Muscle layer of colon (tissue), 2 donors: Measurements from ENCODE around the gene DNAH14.
"Not testable (repeated sequence)": the region's sequence is repeated elsewhere in the genome, so short reads cannot be mapped to it uniquely, and the experiment has no call there.

Experiments
- H3K27ac ChIP-seq: one replicate; pipeline ENCODE4 v1.7.0; 2013; ENCODE audit warnings: low read depth, mild to moderate bottlenecking, low read length, moderate library complexity
- H3K27me3 ChIP-seq, 2 donors: one replicate each; pipeline ENCODE4 v1.7.0; 2013; ENCODE audit warnings: low read length in 2 of 2, mild to moderate bottlenecking in 2 of 2; ENCODE audit not compliant: insufficient read depth in 2 of 2, control insufficient read depth in 1 of 2
- H3K36me3 ChIP-seq: one replicate; pipeline ENCODE4 v1.7.0; 2013; ENCODE audit warnings: mild to moderate bottlenecking, low read length; ENCODE audit not compliant: insufficient read depth
- H3K4me1 ChIP-seq: one replicate; pipeline ENCODE4 v1.7.0; 2013; ENCODE audit warnings: mild to moderate bottlenecking, low read length; ENCODE audit not compliant: insufficient read depth
- H3K4me3 ChIP-seq, 2 donors: one replicate each; pipeline ENCODE4 v1.7.0; 2013; ENCODE audit warnings: low read length in 2 of 2, low read depth in 1 of 2, mild to moderate bottlenecking in 1 of 2, moderate library complexity in 1 of 2
- H3K9ac ChIP-seq: one replicate; pipeline ENCODE4 v1.7.0; 2013; ENCODE audit warnings: low read length
- H3K9me3 ChIP-seq: one replicate; pipeline ENCODE4 v1.7.0; 2013; ENCODE audit warnings: mild to moderate bottlenecking, low read length
- donor health status: abdominal sarcoma.
- donor health status: Adenocarcinoma of cecum.

The DNAH14 gene

DNA sequence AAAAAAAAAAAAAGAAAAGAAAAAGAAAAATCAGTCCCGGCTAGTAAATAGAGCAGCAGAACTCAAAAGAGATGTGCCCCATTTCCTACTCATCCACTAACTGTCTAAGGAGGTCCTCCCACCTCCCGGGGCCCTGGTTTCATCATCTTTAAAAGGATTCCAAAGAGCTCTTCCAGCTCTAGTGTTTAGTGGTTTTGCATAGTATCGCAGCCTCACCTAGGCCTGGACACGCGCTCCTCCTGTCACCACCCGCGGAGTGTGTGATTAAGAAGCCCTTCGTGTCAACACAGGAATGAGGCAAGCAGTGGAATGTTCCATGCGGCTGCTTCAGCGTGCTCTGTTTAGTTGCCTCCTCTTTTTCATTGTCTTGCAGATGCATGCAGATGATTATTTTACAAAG lies 449.4 kb downstream of the DNAH14 start:
- no peaks in the 10 kb centered on the region for H3K9me3 ChIP-seq
- no peaks in the 10 kb centered on the region for H3K36me3 ChIP-seq
- H3K9ac ChIP-seq: no peak overlapping the region
- no peak overlapping the region for H3K4me3 ChIP-seq
- H3K27me3 ChIP-seq: no peaks in the 10 kb centered on the region
- H3K4me1 ChIP-seq: no peaks in the 10 kb centered on the region
- H3K27ac ChIP-seq: no peak overlapping the region

DNA sequence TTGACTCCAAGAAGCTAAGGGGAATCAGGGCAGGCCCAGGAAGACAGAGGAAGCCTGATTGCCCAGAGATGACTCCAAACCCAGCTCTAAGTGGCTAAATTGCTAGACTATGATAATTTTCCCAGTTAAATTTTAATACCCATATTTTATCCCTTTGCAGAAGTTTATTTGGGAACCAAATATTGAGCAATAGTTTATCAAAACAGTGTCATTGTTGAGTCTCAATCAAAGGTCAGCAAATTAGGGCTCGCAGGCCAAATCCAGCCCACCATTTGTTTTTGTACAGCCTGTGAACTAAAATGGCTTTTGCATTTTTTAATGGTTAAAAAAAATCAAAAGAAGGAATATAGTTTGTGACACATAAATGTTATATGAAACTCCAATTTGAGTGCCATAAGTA lies 451.2 kb downstream of the DNAH14 start:
- Histone ChIP-seq H3K27ac (no peak overlapping the region), H3K4me1 (no peaks in the 10 kb centered on the region), H3K36me3 (no peaks in the 10 kb centered on the region), H3K4me3 (no peak overlapping the region), H3K9me3 (no peaks in the 10 kb centered on the region), H3K27me3 (no peaks in the 10 kb centered on the region), H3K9ac (no peak overlapping the region)

DNA sequence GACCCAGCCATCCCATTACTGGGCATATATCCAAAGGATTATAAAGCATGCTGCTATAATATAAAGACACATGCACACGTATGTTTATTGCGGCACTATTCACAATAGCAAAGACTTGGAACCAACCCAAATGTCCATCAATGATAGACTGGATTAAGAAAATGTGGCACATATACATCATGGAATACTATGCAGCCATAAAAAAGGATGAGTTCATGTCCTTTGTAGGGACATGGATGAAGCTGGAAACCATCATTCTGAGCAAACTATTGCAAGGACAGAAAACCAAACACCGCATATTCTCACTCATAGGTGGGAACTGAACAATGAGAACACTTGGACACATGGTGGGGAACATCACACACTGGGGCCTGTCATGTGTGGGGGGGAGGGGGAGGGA lies 457.4 kb downstream of the DNAH14 start:
- not testable (repeated sequence) for H3K27ac ChIP-seq, H3K36me3 ChIP-seq, H3K9me3 ChIP-seq, H3K4me3 ChIP-seq, H3K27me3 ChIP-seq, H3K4me1 ChIP-seq, H3K9ac ChIP-seq

DNA sequence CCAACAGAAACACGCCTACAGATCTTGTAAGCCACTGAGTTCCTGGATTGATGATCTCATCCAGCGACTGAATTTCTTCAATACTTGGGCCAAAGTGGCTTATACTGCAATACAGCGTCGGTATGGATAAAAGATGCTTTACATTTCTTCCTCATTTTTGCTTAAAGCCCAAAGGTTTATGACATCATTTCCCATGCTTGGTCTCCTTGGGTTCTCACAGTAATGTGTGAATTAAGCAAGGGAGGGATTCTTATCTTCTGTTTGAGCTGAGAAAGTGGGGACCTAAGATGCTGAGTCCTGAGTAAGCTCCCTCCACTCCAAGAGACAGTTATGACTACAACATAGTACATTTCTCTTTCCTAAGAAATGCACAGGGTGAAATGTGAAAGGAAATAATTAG lies 458.9 kb downstream of the DNAH14 start:
- no peak overlapping the region for H3K27ac ChIP-seq
- H3K4me3 ChIP-seq: no peak overlapping the region
- H3K36me3 ChIP-seq: no peaks in the 10 kb centered on the region
- no peaks in the 10 kb centered on the region for H3K27me3 ChIP-seq
- no peaks in the 10 kb centered on the region for H3K4me1 ChIP-seq
- no peaks in the 10 kb centered on the region for H3K9me3 ChIP-seq
- H3K9ac ChIP-seq: no peak overlapping the region

DNA sequence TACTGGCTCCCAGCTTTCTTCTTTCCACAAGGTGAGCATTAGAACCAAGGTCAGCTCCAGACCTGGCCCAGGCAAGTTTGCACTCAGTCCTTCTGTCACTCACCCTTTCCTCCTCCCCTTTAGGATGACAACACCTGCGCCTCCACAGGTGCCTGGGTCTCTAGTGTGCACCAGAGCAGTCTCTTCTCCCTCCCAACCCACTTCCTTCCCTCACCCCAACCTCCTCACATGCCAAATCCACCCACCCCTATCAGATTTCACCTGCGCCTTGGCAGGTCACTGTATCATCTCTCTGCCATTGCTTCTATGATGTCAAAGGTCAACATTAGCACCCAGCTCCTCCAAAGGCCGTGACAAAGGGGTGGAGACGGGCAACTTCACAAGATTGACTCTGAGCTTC lies 460.4 kb downstream of the DNAH14 start:
- Histone ChIP-seq H3K27me3 (no peaks in the 10 kb centered on the region), H3K27ac (no peak overlapping the region), H3K4me1 (no peaks in the 10 kb centered on the region), H3K36me3 (no peaks in the 10 kb centered on the region), H3K4me3 (no peak overlapping the region), H3K9me3 (no peaks in the 10 kb centered on the region), H3K9ac (no peak overlapping the region)

DNA sequence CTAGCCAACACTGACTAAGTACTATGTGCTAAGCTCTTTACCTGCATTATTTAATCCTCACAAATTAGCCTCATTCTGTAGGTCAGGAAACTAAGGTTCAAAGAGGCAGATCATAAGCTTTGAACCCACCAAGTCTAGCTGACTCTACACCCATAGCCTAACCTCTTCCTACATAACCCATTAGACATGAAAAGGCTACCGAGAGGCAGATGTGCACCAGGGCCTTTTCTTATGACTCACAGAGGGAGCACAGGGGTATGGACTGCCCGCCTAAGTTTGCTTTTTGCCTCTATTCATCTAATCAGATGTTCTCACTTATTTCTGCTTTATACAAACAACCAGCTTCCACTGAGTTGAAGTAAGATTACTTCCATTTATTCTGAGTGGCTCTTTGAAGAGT lies 466.9 kb downstream of the DNAH14 start:
- H3K4me3 ChIP-seq: no peak overlapping the region
- no peak overlapping the region for H3K27ac ChIP-seq
- no peak overlapping the region for H3K9ac ChIP-seq
- H3K4me1 ChIP-seq: no peaks in the 10 kb centered on the region
- peaks cover 34% of the 10 kb centered on the region for H3K36me3 ChIP-seq
- no peaks in the 10 kb centered on the region for H3K27me3 ChIP-seq
- H3K9me3 ChIP-seq: no peaks in the 10 kb centered on the region

DNA sequence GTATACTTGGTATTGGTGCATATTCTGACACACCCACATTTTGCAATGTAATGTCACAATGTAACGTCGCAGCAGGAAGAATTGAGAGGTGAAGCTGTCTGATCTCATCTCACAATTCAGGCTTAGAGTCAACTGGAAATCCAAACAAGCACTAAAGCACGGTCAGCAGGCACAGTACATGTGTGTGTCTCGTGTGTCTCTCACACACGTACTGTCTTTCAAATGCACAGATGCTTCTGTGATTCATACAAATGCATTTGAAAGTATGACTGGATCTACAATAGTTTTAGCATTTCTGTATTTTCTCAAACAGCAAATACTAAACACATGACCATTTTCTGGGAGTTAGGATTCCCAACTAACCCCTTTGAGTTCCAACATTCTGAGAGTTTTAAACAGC lies 471.5 kb downstream of the DNAH14 start:
- H3K36me3 ChIP-seq: peaks cover 64% of the 10 kb centered on the region

DNA sequence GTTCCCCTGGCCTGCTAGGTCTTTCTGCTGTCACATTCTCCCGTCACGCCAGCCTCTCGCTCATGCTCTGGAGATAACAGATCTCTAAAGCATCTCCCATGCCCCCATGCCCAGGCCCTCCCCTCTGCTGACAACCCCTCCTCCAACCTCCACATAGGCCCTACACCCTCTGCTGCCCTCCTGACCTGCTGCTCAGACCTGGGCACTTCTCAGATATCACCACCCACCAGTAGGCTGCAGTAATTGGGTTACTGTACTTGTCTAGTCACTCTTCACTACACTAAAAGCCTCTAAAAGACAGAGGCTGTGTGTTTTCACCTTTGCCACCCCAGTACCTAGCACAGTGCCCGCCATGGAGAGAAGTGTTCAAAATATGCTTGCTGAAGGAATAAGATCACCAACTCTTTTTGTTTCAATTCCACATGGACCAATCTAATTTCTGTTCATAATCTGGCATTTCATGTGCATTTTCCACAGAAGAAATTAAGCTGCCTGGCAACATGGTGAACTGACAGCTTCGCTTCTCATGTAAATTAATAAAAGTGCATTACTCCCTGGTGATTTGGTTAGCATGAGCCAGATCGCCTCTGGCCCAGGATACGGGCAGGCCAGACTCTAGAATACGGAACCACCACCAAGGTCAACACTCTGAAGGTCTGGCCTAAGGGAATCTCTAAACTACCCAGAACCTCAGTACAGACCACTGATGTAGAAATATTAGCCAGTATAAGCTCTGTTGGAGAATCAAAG lies 477.7 kb downstream of the DNAH14 start:
- H3K9me3 ChIP-seq: no peaks in the 10 kb centered on the region
- no peaks in the 10 kb centered on the region for H3K27me3 ChIP-seq
- H3K4me1 ChIP-seq: peaks cover 5% of the 10 kb centered on the region
- no peak overlapping the region for H3K9ac ChIP-seq
- no peak overlapping the region for H3K4me3 ChIP-seq
- H3K27ac ChIP-seq: no peak overlapping the region
- H3K36me3 ChIP-seq: peaks cover 72% of the 10 kb centered on the region

More for the DNA sequence above, 471.5 kb downstream of the DNAH14 start:
- Histone ChIP-seq H3K4me1 (no peaks in the 10 kb centered on the region), H3K4me3 (no peak overlapping the region), H3K27me3 (no peaks in the 10 kb centered on the region), H3K9ac (no peak overlapping the region), H3K9me3 (no peaks in the 10 kb centered on the region), H3K27ac (no peak overlapping the region)

DNA sequence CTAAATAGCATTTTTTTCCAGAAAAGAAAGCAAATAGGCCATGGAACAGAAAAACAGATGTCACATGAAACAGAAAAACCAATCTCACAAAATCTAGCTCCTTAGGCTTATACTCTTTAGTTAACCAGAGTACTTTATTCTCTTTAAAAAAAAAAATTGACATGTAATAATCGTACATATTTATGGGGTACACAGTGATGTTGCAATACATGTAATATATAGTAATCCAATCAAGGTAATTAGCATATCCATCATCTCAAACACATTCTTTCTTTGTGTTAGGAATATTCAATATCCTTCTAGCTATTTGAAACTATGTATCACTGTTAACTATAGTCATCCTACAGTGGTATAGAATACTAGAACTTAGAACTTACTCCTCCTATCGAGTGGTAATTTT lies 478.3 kb downstream of the DNAH14 start:
- peaks cover 9% of the 10 kb centered on the region for H3K4me1 ChIP-seq
- H3K4me3 ChIP-seq: no peak overlapping the region
- peaks cover 73% of the 10 kb centered on the region for H3K36me3 ChIP-seq
- H3K27ac ChIP-seq: no peak overlapping the region
- H3K9ac ChIP-seq: no peak overlapping the region
- H3K27me3 ChIP-seq: no peaks in the 10 kb centered on the region
- no peaks in the 10 kb centered on the region for H3K9me3 ChIP-seq

DNA sequence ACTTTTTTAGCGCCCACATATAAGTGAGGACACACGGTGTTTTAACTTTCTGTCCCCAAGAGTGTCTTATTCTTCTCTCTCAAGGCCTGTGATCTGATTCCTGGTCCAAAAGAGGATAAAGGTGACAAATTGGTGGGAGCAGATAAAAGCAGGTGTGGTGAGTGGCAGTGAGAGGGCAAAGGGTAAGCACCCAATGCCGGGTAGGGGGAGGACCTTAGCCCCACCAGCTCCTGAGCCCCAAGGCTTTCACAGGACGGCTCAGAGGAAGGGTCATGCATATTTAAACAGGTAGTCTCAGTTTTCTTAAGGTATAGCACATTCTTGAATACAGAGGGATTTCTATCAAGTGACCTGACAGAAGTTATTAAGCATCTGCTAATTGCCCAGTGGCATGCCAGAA lies 478.8 kb downstream of the DNAH14 start:
- no peak overlapping the region for H3K9ac ChIP-seq
- H3K4me1 ChIP-seq: peaks cover 14% of the 10 kb centered on the region
- no peaks in the 10 kb centered on the region for H3K27me3 ChIP-seq
- no peak overlapping the region for H3K4me3 ChIP-seq
- peaks cover 73% of the 10 kb centered on the region for H3K36me3 ChIP-seq
- H3K27ac ChIP-seq: no peak overlapping the region
- H3K9me3 ChIP-seq: no peaks in the 10 kb centered on the region

DNA sequence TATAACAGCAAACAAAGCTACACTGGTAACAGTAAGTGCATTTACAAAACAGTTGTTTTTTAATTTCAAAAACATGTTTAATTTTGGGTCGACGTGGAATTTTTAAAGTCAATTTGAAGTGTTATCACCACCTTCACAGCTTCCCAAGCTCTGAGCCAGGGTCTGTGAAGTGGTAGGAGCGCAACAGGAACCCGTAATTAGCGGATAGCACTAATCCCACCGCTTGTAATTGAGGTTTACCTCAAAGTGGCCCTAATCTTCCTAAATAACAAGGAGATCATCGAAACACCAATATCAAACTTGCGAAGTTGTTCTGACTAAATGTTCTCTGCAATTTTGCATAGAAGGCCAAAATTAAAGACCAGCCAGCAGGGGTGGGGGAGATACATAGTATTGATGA lies 479.6 kb downstream of the DNAH14 start:
- Histone ChIP-seq H3K4me3 (no peak overlapping the region), H3K27me3 (no peaks in the 10 kb centered on the region), H3K36me3 (peaks cover 75% of the 10 kb centered on the region), H3K4me1 (peaks cover 22% of the 10 kb centered on the region), H3K9me3 (no peaks in the 10 kb centered on the region), H3K27ac (no peak overlapping the region), H3K9ac (no peak overlapping the region)

DNA sequence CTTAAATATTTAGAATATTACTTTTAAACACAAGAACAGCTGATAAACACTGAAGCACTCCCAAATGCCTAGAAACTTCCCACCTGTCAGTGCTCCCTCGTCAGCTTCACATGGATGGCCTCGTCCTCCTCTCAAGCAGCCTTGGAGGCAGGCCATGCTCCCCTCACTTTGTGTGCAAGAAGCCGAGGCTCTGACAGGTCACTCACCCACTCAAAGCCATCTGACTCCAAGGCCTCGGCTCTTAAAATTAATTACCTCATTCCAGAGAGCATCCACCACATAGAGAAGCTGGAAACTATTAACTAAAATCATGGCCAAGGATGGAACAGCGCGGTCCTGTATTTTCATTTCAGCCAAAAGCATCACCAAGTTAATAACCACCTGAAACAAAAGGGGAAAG lies 480.6 kb downstream of the DNAH14 start:
- H3K36me3 ChIP-seq: peaks cover 80% of the 10 kb centered on the region
- H3K27me3 ChIP-seq: no peaks in the 10 kb centered on the region
- H3K4me1 ChIP-seq: peaks cover 31% of the 10 kb centered on the region

More for the DNA sequence above, 480.6 kb downstream of the DNAH14 start:
- H3K4me3 ChIP-seq: no peak overlapping the region
- H3K9ac ChIP-seq: no peak overlapping the region
- H3K9me3 ChIP-seq: no peaks in the 10 kb centered on the region
- H3K27ac ChIP-seq: no peak overlapping the region
